ENCODE results near the gene C1QTNF9B.
"Not testable (repeated sequence)": the region's sequence is repeated elsewhere in the genome, so short reads cannot be mapped to it uniquely, and the experiment has no call there.

Gene C1QTNF9B

DNA sequence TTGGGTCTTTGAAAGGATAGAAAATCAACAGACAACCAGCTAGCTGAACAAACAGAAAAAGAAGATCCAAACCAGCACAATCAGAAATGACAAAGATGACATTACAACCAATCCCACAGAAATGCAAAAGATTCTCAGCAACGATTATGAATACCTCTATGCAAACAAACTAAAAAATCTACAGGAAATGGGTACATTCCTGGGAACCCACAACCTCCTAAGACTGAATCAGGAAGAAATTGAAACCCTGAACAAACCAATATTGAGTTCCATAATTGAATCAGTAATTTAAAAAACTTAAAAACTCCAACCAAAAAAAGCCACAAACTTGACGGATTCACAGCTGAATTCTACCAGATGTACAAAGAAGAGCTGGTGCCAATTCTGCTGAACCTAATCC, 20.9 kb upstream of the C1QTNF9B start:
- peak; percentile 9 for FAIRE-seq
- TF ChIP-seq POLR2A (IDR thresholded peaks at IDR 0.05; ENCODE audit: low read depth, low read length) (no peak), POLR2AphosphoS5 (IDR thresholded peaks at IDR 0.05; ENCODE audit: low read depth, low read length) (no peak), TAF1 (IDR thresholded peaks at IDR 0.05; ENCODE audit: borderline replicate concordance, low read depth, low read length) (no peak)

GRCh38 chr13:23915308-23915707, 18.0 kb upstream of the C1QTNF9B start:
- no peak for DNase-seq (ENCODE audit: insufficient read length)
- FAIRE-seq = no peak
- TF ChIP-seq POLR2A (IDR thresholded peaks at IDR 0.05; ENCODE audit: low read depth, low read length) (no peak), TAF1 (IDR thresholded peaks at IDR 0.05; ENCODE audit: borderline replicate concordance, low read depth, low read length) (no peak)

More for the DNA sequence above, 20.9 kb upstream of the C1QTNF9B start:
- DNase-seq (ENCODE audit: insufficient read length) = no peak

- DNase-seq (ENCODE audit: insufficient read length) = no peak
- FAIRE-seq = no peak
- TF ChIP-seq TAF1 (IDR thresholded peaks at IDR 0.05; ENCODE audit: borderline replicate concordance, low read depth, low read length) (no peak), POLR2AphosphoS5 (IDR thresholded peaks at IDR 0.05; ENCODE audit: low read depth, low read length) (no peak), POLR2A (IDR thresholded peaks at IDR 0.05; ENCODE audit: low read depth, low read length) (no peak)
These were observed 15.2 kb upstream of the C1QTNF9B start for GRCh38 chr13:23912469-23912868.

GRCh38 chr13:23909606-23910005, 12.3 kb upstream of the C1QTNF9B start:
- FAIRE-seq (no peak), DNase-seq (ENCODE audit: insufficient read length) (no peak)
- TF ChIP-seq POLR2AphosphoS5 (IDR thresholded peaks at IDR 0.05; ENCODE audit: low read depth, low read length) = no peak
- no peak for TF ChIP-seq POLR2A (IDR thresholded peaks at IDR 0.05; ENCODE audit: low read depth, low read length)
- TF ChIP-seq TAF1 (IDR thresholded peaks at IDR 0.05; ENCODE audit: borderline replicate concordance, low read depth, low read length) = no peak

DNA sequence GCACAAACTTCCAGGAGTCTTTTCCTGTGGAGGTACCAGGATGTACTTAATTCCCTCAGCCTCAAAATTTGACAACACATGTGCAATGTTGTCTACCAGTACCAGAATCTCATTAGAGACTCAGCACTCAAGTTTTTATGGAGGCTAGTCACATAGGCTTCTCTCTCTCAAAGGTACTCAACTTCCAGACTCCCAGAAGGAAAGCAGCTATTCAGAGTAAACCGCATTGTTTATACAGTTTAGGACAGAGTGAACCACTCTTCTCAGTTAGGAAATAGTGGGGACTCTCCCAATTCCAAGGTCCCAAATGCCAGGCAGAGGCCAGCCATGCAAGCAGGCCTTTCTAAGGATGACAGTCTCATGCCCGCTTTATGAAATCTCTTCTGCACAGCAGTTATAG, 8.5 kb upstream of the C1QTNF9B start:
- no peak for TF ChIP-seq POLR2AphosphoS5 (IDR thresholded peaks at IDR 0.05; ENCODE audit: low read depth, low read length)
- TF ChIP-seq TAF1 (IDR thresholded peaks at IDR 0.05; ENCODE audit: borderline replicate concordance, low read depth, low read length) = no peak
- TF ChIP-seq POLR2A (IDR thresholded peaks at IDR 0.05; ENCODE audit: low read depth, low read length) = no peak
- FAIRE-seq (no peak), DNase-seq (ENCODE audit: insufficient read length) (no peak)

DNA sequence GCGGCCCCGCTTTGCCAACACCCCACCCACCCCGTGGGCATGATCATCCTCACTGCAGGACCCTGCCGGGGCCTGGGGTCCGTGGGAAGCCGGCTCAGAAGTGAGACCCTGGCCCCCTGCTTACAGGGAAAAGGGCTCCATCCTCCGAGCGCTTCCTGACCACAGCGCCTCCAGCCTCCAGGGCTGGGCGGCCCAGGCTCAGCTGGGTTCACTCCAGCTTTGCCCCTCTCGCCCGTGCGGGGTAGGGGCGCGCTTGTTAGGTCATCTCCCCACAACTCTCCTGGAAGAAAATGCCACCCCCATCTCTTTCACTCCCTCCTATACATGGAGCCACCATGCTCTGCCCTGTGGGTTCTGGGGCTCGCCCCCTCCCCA, 6.6 kb upstream of the C1QTNF9B start:
- TF ChIP-seq POLR2A (IDR thresholded peaks at IDR 0.05; ENCODE audit: low read depth, low read length) (no peak), POLR2AphosphoS5 (IDR thresholded peaks at IDR 0.05; ENCODE audit: low read depth, low read length) (no peak), TAF1 (IDR thresholded peaks at IDR 0.05; ENCODE audit: borderline replicate concordance, low read depth, low read length) (no peak)
- FAIRE-seq (no peak), DNase-seq (ENCODE audit: insufficient read length) (no peak)

- TF ChIP-seq TAF1 (IDR thresholded peaks at IDR 0.05; ENCODE audit: borderline replicate concordance, low read depth, low read length) (no peak), POLR2A (IDR thresholded peaks at IDR 0.05; ENCODE audit: low read depth, low read length) (no peak), POLR2AphosphoS5 (IDR thresholded peaks at IDR 0.05; ENCODE audit: low read depth, low read length) (no peak)
- no peak for DNase-seq (ENCODE audit: insufficient read length)
- FAIRE-seq = no peak
These were observed 5.9 kb upstream of the C1QTNF9B start for GRCh38 chr13:23902975-23903905.

- FAIRE-seq = no peak
- DNase-seq (ENCODE audit: insufficient read length) = no peak
- TF ChIP-seq POLR2A (IDR thresholded peaks at IDR 0.05; ENCODE audit: low read depth, low read length) = no peak
- no peak for TF ChIP-seq TAF1 (IDR thresholded peaks at IDR 0.05; ENCODE audit: borderline replicate concordance, low read depth, low read length)
- TF ChIP-seq POLR2AphosphoS5 (IDR thresholded peaks at IDR 0.05; ENCODE audit: low read depth, low read length) = no peak
These were observed 4.1 kb upstream of the C1QTNF9B start for GRCh38 chr13:23901365-23901764.

DNA sequence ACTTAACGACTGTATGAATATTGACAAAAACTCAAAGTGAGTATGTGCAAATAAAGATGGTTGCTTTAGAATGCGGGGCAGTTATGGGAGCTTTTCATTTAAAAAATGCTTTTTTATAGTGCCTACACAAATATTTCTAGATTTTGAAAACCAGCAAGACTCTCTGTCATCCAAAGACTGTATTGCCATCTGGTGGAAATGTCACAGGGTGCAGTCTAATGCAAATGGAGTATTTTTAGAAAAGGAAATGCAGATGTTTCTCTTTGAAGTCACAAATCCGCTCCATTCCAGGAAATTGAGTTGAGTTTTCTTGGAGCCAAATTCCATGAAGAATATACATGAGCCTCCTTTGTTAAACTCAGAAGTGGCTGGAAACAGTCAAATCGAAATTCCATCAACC, 2.3 kb upstream of the C1QTNF9B start:
- FAIRE-seq (peak; percentile 70), DNase-seq (ENCODE audit: insufficient read length) (no peak)
- TF ChIP-seq POLR2AphosphoS5 (IDR thresholded peaks at IDR 0.05; ENCODE audit: low read depth, low read length) = no peak

- FAIRE-seq (no peak), DNase-seq (ENCODE audit: insufficient read length) (no peak)
- no peak for TF ChIP-seq POLR2AphosphoS5 (IDR thresholded peaks at IDR 0.05; ENCODE audit: low read depth, low read length)
- TF ChIP-seq POLR2A (IDR thresholded peaks at IDR 0.05; ENCODE audit: low read depth, low read length) = no peak
- no peak for TF ChIP-seq TAF1 (IDR thresholded peaks at IDR 0.05; ENCODE audit: borderline replicate concordance, low read depth, low read length)
These were observed 799 bp upstream of the C1QTNF9B start for GRCh38 chr13:23898101-23898500.

- not testable (repeated sequence) for FAIRE-seq; DNase-seq (ENCODE audit: insufficient read length)
These were observed 2.6 kb downstream of the C1QTNF9B start for GRCh38 chr13:23894746-23895145.

DNA sequence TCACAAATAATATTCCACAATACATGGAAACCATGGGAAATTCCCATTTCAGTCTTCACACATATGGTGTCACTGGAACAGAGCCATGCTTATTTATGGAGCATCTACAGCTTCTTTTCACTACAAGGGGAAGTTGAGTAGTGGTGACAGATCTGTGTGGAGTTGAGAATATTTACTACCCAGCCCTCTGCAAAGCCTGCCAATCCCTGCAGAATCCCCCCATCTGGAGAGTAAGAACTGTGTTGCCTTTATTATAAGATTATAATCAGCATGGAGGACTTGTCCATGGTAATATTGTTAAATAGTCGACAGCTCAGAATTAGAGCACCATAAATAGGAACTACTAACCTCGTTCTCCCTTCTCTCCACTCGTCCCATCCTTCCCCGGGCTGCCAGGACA, 3.5 kb downstream of the C1QTNF9B start:
- not testable (repeated sequence) for FAIRE-seq; DNase-seq (ENCODE audit: insufficient read length)

All from GM12892 (cell line).